ENCODE data around the gene FRMD4A. TPM values are rescaled to one million over a fixed set of nuclear protein-coding genes. Genes with fewer than 3 reads are reported as not detected.

Gene FRMD4A
- total and polyA plus RNA-seq, 12 donors = 9.1 to 29.6 (median 14.6) TPM

DNA sequence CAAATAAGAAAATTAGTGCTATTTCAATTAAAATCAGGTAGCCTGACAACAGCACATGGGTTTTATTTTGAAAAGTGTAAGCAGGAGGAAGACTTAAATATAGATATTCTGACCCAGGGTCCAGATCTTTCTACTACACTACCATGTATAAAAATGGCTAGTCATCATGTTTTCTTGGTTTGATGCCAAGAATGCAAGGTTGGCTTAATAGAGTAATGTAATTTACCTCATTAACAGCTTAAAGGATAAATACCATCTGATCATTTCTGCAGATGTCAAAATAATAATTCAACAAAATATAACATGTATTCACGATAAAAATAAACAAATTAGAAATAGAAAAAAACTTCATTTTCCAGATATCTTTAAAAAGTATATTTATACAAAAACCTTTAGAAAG, 39.4 kb downstream of the FRMD4A start:
- no peak for TF ChIP-seq POLR2A (IDR thresholded peaks at IDR 0.05)
- TF ChIP-seq, protein P1, sequence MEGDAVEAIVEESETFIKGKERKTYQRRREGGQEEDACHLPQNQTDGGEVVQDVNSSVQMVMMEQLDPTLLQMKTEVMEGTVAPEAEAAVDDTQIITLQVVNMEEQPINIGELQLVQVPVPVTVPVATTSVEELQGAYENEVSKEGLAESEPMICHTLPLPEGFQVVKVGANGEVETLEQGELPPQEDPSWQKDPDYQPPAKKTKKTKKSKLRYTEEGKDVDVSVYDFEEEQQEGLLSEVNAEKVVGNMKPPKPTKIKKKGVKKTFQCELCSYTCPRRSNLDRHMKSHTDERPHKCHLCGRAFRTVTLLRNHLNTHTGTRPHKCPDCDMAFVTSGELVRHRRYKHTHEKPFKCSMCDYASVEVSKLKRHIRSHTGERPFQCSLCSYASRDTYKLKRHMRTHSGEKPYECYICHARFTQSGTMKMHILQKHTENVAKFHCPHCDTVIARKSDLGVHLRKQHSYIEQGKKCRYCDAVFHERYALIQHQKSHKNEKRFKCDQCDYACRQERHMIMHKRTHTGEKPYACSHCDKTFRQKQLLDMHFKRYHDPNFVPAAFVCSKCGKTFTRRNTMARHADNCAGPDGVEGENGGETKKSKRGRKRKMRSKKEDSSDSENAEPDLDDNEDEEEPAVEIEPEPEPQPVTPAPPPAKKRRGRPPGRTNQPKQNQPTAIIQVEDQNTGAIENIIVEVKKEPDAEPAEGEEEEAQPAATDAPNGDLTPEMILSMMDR (IDR thresholded peaks at IDR 0.05) = no peak
- no peak overlapping the region for H3K4me3 ChIP-seq
- H3K9me3 ChIP-seq (replicated peaks in 1 of 3) = no peaks in the 10 kb centered on the region
- no peak for DNase-seq
- no peak overlapping the region for H3K27ac ChIP-seq
- H3K36me3 ChIP-seq (replicated peaks in 1 of 2) = no peaks in the 10 kb centered on the region
- intact Hi-C loops (cut with DNase I) = no loop called here
- H3K27me3 ChIP-seq = no peaks in the 10 kb centered on the region
- H3K4me1 ChIP-seq (replicated peaks in 1 of 2) = no peaks in the 10 kb centered on the region
- WGBS, 4 donors = 89 to 95% (median 91%) methylated on average over 1 of the region's 1 CpG

DNA sequence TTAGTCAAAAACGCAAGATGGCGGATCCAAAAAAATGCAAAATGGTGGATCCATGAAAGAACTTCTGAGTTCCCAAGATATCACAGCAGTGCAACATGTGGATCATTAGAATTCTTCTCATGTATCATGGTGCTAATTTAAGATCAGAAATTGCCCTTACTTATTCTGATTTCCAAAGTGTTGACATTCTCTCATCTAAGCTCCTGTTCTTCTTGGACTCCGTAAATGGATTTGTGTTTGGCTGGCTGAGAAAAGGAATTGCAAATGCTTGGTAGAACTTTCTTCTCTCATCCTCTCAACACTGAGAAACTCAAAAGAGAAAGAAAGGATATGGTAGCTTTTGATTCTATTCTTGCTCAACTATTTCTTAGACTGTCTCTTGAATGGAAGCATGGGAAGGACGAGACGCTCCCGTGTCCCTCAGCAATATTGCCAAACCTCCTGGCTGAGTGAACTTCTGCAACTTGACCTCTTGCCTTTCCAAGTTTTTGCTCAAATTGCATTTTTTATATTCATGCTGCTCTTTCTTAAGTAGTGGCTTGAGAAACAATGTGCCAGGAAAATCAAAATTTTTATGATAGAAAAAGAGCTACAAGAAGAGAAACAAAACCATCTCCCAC, 44.7 kb downstream of the FRMD4A start:
- H3K36me3 ChIP-seq (replicated peaks in 1 of 2) = no peaks in the 10 kb centered on the region
- WGBS, 4 donors = 71 to 80% (median 79%) methylated on average over 6 of the region's 6 CpGs

GRCh38 chr10:14282276-14282675, 48.4 kb downstream of the FRMD4A start:
- Histone ChIP-seq H3K4me3 (no peak overlapping the region), H3K36me3 (replicated peaks in 1 of 2) (no peaks in the 10 kb centered on the region), H3K27me3 (no peaks in the 10 kb centered on the region), H3K4me1 (replicated peaks in 1 of 2) (no peaks in the 10 kb centered on the region), H3K27ac (no peak overlapping the region), H3K9me3 (replicated peaks in 1 of 3) (no peaks in the 10 kb centered on the region)
- TF ChIP-seq, protein P1 (IDR thresholded peaks at IDR 0.05) = no peak
- no peak for TF ChIP-seq POLR2A (IDR thresholded peaks at IDR 0.05)
- no peak for DNase-seq
- 61 to 64% (median 63%) methylated on average over 4 of the region's 4 CpGs for WGBS, 4 donors
- intact Hi-C loops (cut with DNase I) = no loop called here

More for the DNA sequence above, 44.7 kb downstream of the FRMD4A start:
- H3K4me1 ChIP-seq (replicated peaks in 1 of 2) = no peaks in the 10 kb centered on the region
- DNase-seq = no peak
- TF ChIP-seq POLR2A (IDR thresholded peaks at IDR 0.05) = no peak
- TF ChIP-seq, protein P1 (IDR thresholded peaks at IDR 0.05) = no peak
- intact Hi-C loops (cut with DNase I) = no loop called here
- H3K27me3 ChIP-seq = no peaks in the 10 kb centered on the region
- no peaks in the 10 kb centered on the region for H3K9me3 ChIP-seq (replicated peaks in 1 of 3)
- H3K27ac ChIP-seq = no peak overlapping the region
- no peak overlapping the region for H3K4me3 ChIP-seq

- no peaks in the 10 kb centered on the region for H3K36me3 ChIP-seq (replicated peaks in 1 of 2)
- H3K27ac ChIP-seq = no peak overlapping the region
- WGBS, 4 donors = 79 to 86% (median 82%) methylated on average over 8 of the region's 8 CpGs
- no peaks in the 10 kb centered on the region for H3K4me1 ChIP-seq (replicated peaks in 1 of 2)
- no peaks in the 10 kb centered on the region for H3K27me3 ChIP-seq
- intact Hi-C loops (cut with DNase I) = no loop called here
- TF ChIP-seq, protein P1 (IDR thresholded peaks at IDR 0.05) = no peak
- TF ChIP-seq POLR2A (IDR thresholded peaks at IDR 0.05) = no peak
- no peaks in the 10 kb centered on the region for H3K9me3 ChIP-seq (replicated peaks in 1 of 3)
- no peak for DNase-seq
- no peak overlapping the region for H3K4me3 ChIP-seq
These were observed 52.2 kb downstream of the FRMD4A start for GRCh38 chr10:14278533-14278932.
